A673 (cell line): ENCODE data around the gene CHST12. TPM values are rescaled to one million over a fixed set of nuclear protein-coding genes. Genes with fewer than 3 reads are reported as not detected.
A peak's percentile ranks its signal among the peaks of the same experiment; 100 is the strongest.

Experiments
- BruUV-seq: library from RNA; stranded (reverse); fragments of 400-500 nt; replicated peaks from 2 replicates; lab custom pipeline; 2021; lab: Mats Ljungman, UMichigan
- CTCF ChIA-PET: fragments of 300-600 bp; sonication (Branson Sonifier 250); formaldehyde crosslinking; loops from one replicate; lab custom pipeline; 2022; ENCODE audit warnings: antibody characterized with exemption; lab: Charles Lee
- POLR2A ChIA-PET: fragments of 300-600 bp; sonication (Branson Sonifier 250); formaldehyde crosslinking; loops from one replicate; lab custom pipeline; 2022; ENCODE audit warnings: antibody characterized with exemption; ENCODE audit not compliant: low non-redundant PET; lab: Charles Lee
- DNase-seq: peaks from one replicate; pipeline ENCODE4 v3.0.0-alpha.2; 2015; ENCODE audit warnings: low spot score
- H3K27ac ChIP-seq: fragments of 200-600 bp; sonication (generic); 2 replicates; pipeline ENCODE4 v1.5.1; 2016; ENCODE audit warnings: mixed run types, low read depth, mild to moderate bottlenecking, mixed read lengths, antibody characterized with exemption, low read length; ENCODE audit not compliant: poor library complexity, severe bottlenecking
- H3K27me3 ChIP-seq: fragments of 200-600 bp; sonication (generic); replicated peaks from 2 replicates; pipeline ENCODE4 v1.6.1; 2017; ENCODE audit warnings: mixed run types, low read depth, mild to moderate bottlenecking, mixed read lengths, antibody characterized with exemption, low read length; ENCODE audit not compliant: insufficient read depth, poor library complexity
- H3K36me3 ChIP-seq: fragments of 200-600 bp; sonication (generic); 2 replicates; pipeline ENCODE4 v1.6.1; 2016; ENCODE audit warnings: mixed run types, mild to moderate bottlenecking, mixed read lengths, antibody characterized with exemption, low read length; ENCODE audit not compliant: insufficient read depth, poor library complexity, severe bottlenecking
- H3K4me1 ChIP-seq: fragments of 200-600 bp; sonication (generic); 2 replicates; pipeline ENCODE4 v1.6.1; 2017; ENCODE audit warnings: mixed run types, mild to moderate bottlenecking, mixed read lengths, antibody characterized with exemption, low read length; ENCODE audit not compliant: insufficient read depth, poor library complexity, severe bottlenecking
- H3K4me3 ChIP-seq: fragments of 200-600 bp; sonication (generic); 2 replicates; pipeline ENCODE4 v1.5.1; 2016; ENCODE audit warnings: low read depth, mixed run types, mild to moderate bottlenecking, mixed read lengths, low read length; ENCODE audit not compliant: poor library complexity, severe bottlenecking
- H3K9me3 ChIP-seq: fragments of 200-600 bp; sonication (generic); 2 replicates; pipeline ENCODE4 v1.6.1; 2016; ENCODE audit warnings: mixed run types, low read depth, mild to moderate bottlenecking, mixed read lengths, antibody characterized with exemption, low read length; ENCODE audit not compliant: poor library complexity, severe bottlenecking
- CTCF ChIP-seq: fragments of 300-800, 200-600 bp; sonication (generic); conservative IDR thresholded peaks from 2 replicates; pipeline ENCODE4 v1.5.1; 2017; ENCODE audit warnings: low read depth, mild to moderate bottlenecking, antibody characterized with exemption, low read length, moderate library complexity, mixed read lengths
- EZH2 ChIP-seq: fragments of 200-600 bp; sonication (generic); IDR thresholded peaks from 2 replicates; pipeline ENCODE4 v1.6.1; 2017; ENCODE audit warnings: borderline replicate concordance, low read depth, mild to moderate bottlenecking, mixed read lengths, antibody characterized with exemption, low read length; ENCODE audit not compliant: poor library complexity, severe bottlenecking
- intact Hi-C: fragments of 100-400 bp; cut with micrococcal nuclease; formaldehyde crosslinking; loops from one replicate; pipeline ENCODE4 v1.10.0; 2022; ENCODE audit not compliant: unreplicated experiment
- total RNA-seq: library from RNA; stranded (reverse); gene quantifications from 2 replicates; pipeline ENCODE4 v1.2.3, GENCODE V29; 2021

CHST12 gene
- total RNA-seq, 1 experiment from 2014 or later: 21.8 TPM

- BruUV-seq: no TSS peak
- Histone ChIP-seq H3K27ac (peak overlapping the region; percentile 55), H3K27me3 (no peaks in the 10 kb centered on the region), H3K4me3 (no peak overlapping the region), H3K9me3 (no peaks in the 10 kb centered on the region), H3K36me3 (no peaks in the 10 kb centered on the region), H3K4me1 (peaks cover 26% of the 10 kb centered on the region)
- intact Hi-C loops: no loop called here
- TF ChIP-seq EZH2 (no peak), CTCF (no peak)
- POLR2A ChIA-PET: no interaction called here
- DNase-seq: no peak
- CTCF ChIA-PET: no interaction called here
Observed at GRCh38 chr7:2490181-2490651, 86.8 kb downstream of the CHST12 start.

- POLR2A ChIA-PET: no interaction called here
Observed at GRCh38 chr7:2492038-2492437, 88.6 kb downstream of the CHST12 start.

GRCh38 chr7:2493205-2494164, 90.1 kb downstream of the CHST12 start:
- H3K27me3 ChIP-seq: no peaks in the 10 kb centered on the region
- no peak overlapping the region for H3K4me3 ChIP-seq
- H3K27ac ChIP-seq: no peak overlapping the region
- intact Hi-C loops: no loop called here
- BruUV-seq: no TSS peak
- H3K36me3 ChIP-seq: no peaks in the 10 kb centered on the region
- no peak for TF ChIP-seq EZH2
- no peak for TF ChIP-seq CTCF
- ChIA-PET CTCF (no interaction called here), POLR2A (interaction anchor here (0.6 kb wide), 1 partner anchor 158 kb away, joined by 3 read pairs; no protein-coding TSS in a partner anchor)
- no peaks in the 10 kb centered on the region for H3K9me3 ChIP-seq
- no peak for DNase-seq
- H3K4me1 ChIP-seq: peaks cover 27% of the 10 kb centered on the region

More at GRCh38 chr7:2492038-2492437, 88.6 kb downstream of the CHST12 start:
- TF ChIP-seq CTCF (no peak), EZH2 (no peak)
- BruUV-seq: no TSS peak
- Histone ChIP-seq H3K36me3 (no peaks in the 10 kb centered on the region), H3K4me3 (no peak overlapping the region), H3K9me3 (no peaks in the 10 kb centered on the region), H3K27ac (no peak overlapping the region), H3K27me3 (no peaks in the 10 kb centered on the region), H3K4me1 (peaks cover 39% of the 10 kb centered on the region)
- CTCF ChIA-PET: no interaction called here
- no peak for DNase-seq
- intact Hi-C loops: no loop called here
